ENCODE results near the gene TMEM134. TPM values are rescaled to one million over a fixed set of nuclear protein-coding genes. Genes with fewer than 3 reads are reported as not detected.

The TMEM134 gene
- total and polyA plus RNA-seq, 9 of the 15 experiments (the other 6 are each of a cell fraction or from before 2014, with no cell fraction given) = 0.63 to 48.4 (median 10.7) TPM

DNA sequence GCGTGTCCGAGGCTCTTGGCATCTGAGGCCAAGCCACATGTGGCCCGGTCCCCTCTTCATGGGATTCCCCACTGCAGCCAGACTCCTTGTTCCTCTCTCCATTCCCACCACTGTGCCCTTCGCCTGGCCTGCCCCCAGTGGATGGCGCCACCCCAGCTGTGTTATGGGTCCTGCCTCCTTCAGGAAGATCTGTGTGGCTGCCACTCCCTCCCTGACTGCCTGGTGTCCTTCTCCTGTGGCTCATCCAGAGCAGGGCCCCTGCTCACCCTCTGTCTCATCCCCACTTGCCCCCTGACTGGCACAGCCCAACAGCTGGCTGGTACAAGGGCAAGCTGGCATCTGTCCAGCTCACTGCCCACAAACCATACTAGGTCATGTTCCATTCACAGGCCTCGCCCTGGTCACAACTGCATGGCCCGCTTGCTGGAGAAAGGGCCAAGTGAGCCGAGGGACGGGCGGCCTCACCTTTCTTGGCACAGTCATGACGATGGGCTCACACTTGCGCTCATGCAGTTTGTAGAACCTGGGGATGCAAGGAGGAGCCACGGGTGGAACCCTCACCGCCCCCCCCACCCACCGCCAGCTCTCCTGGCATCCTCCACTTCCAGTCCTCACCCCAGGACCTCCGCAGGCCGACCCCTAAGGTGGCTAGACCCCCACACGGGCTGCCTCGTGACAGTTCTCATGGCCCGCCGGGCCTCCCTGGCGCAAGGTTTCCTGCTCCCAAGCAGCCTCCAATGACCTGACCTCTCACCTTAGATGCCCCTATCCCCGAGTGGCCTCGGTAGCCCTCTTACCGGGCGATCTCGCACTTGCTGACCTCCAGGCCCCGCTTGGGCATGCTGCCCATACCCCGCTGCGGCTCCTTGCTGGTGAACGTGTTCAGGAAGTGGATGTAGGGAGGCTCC lies 29.5 kb downstream of the TMEM134 start (continued):
- TF ChIP-seq CBX1 (IDR thresholded peaks at IDR 0.05; ENCODE audit: low read depth) = 0 out of 2 replicates have a peak, but pooled peaks have one; percentile 7

DNA sequence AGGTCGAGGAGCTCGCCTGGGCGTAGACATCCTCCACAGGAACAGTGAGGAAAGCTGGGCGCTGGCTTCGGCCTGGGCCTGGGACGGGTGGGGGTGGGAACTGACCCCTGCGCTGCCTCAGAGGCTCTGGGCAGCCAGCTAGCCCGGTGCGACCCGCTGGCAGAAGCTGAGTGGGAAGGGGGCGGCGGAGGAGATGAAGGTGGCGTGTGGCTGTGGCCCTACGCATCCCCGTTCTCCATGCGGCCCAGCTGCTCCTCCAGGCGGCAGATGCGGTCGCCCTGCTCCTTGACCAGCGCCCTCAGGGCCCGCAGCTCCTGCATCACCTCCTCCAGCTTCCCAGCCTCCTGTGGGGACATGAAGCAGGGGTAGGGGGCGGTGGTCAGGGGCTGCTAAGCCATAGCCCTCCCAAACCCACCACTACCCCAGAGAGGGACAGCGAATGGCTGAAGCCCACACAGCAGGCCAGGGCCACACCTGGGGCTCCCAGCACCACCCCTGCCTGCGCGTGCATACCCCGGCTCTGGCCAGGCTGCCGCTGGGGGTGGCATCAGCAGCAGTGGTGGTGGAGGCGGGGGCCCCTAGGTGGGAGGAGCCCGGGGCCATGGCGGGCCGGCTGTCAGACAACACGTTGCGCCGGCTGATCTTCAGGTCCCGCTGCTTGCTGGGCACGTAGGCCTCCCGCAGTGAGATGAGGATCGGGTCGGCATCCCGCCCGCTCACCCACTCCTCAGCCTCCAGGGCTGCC lies 30.7 kb downstream of the TMEM134 start:
- Histone ChIP-seq H3K9me3 (replicated peaks; ENCODE audit: control insufficient read depth, insufficient read depth, low read depth, low read length) (no peaks in the 10 kb centered on the region), H2AFZ (ENCODE audit: low read depth, low read length) (no peak overlapping the region), H3K79me2 (ENCODE audit: control insufficient read depth, insufficient read depth, low read length) (no peaks in the 10 kb centered on the region; the same call in 1 of the 3 replicates), H3K9me1 (ENCODE audit: control insufficient read depth, insufficient read depth, low read length) (peaks cover 4% of the 10 kb centered on the region), H3K27ac (ENCODE audit: extremely low read depth, low read depth, low read length) (peak overlapping the region; percentile 86; the same call in 1 of the 3 replicates), H4K20me1 (replicated peaks; ENCODE audit: control insufficient read depth, insufficient read depth, low read length) (no peaks in the 10 kb centered on the region), H3K4me1 (replicated peaks in 1 of 2; ENCODE audit: control insufficient read depth in 2 of 2, insufficient read depth in 2 of 2, low read length in 2 of 2) (peaks cover 16 to 93% of the 10 kb centered on the region in 2 experiments), H3K9ac (ENCODE audit: insufficient read depth in 1 of 2, low read depth in 2 of 2, low read length in 2 of 2) (peak overlapping the region in 1 of 2 experiments; percentile 81; a peak in 2 of 4 replicates), H3K27me3 (ENCODE audit: control insufficient read depth in 2 of 2, insufficient read depth in 2 of 2, low read length in 2 of 2) (no peaks in the 10 kb centered on the region), H3K36me3 (ENCODE audit: control insufficient read depth, insufficient read depth, low read length) (peaks cover 80% of the 10 kb centered on the region; the same call in 2 of the 3 replicates), H3K4me3 (no peak overlapping the region), H3K4me2 (ENCODE audit: insufficient read depth, low read length) (no peak overlapping the region)
- whole genome bisulfite sequencing (ENCODE audit: insufficient coverage, low coverage, missing lambda C conversion rate) = 76% methylated on average over 23 of the region's 41 CpGs
- intact Hi-C loops (cut with micrococcal nuclease) (no loop called here), in situ Hi-C loops (cut with MboI) (no loop called here)
- CTCF ChIA-PET (ENCODE audit: low intra/inter-chr PET ratio) = no interaction called here
- no peak for FAIRE-seq
- POLR2A ChIA-PET = interaction anchor here (0.7 to 3.0 kb wide), 10 partner anchors 9 to 104 kb away, joined by 3 to 21 read pairs (median 3); partner anchors contain the start of gene RPS6KB2
- TSS peak; percentile 5 for BruUV-seq (replicated peaks)
- no peak for ATAC-seq
- DNase-seq (ENCODE audit: extremely low read depth in 1 of 4, low spot score in 3 of 4) = peak in 2 of 4 experiments; percentile 38 to 39
- TF ChIP-seq PCBP2 (IDR thresholded peaks at IDR 0.05; ENCODE audit: low read depth, low read length, poor library complexity, severe bottlenecking) (no peak), TAF9B (IDR thresholded peaks at IDR 0.05; ENCODE audit: partially characterized antibody) (no peak), E2F1 (CRISPR knock-in tag; IDR thresholded peaks at IDR 0.05) (no peak), XRCC3 (IDR thresholded peaks at IDR 0.05) (no peak), ZBTB33 (CRISPR knock-in tag; IDR thresholded peaks at IDR 0.05) (peak; percentile 92), POLR2G (IDR thresholded peaks at IDR 0.05; ENCODE audit: low read depth, low read length) (peak; percentile 74), ZFP36 (IDR thresholded peaks at IDR 0.05; ENCODE audit: low read depth, low read length, partially characterized antibody) (peak; percentile 17), TEAD4 (IDR thresholded peaks at IDR 0.05; ENCODE audit: low read length) (no peak), TEAD4 (CRISPR knock-in tag; IDR thresholded peaks at IDR 0.05; ENCODE audit: borderline replicate concordance) (no peak), ZBTB1 (CRISPR knock-in tag; IDR thresholded peaks at IDR 0.05; ENCODE audit: borderline replicate concordance, low read depth) (no peak), CCNT2 (IDR thresholded peaks at IDR 0.05; ENCODE audit: borderline replicate concordance, extremely low read depth, insufficient read length, low read depth, low read length) (peak; percentile 19)
- TF ChIP-seq, protein P1, sequence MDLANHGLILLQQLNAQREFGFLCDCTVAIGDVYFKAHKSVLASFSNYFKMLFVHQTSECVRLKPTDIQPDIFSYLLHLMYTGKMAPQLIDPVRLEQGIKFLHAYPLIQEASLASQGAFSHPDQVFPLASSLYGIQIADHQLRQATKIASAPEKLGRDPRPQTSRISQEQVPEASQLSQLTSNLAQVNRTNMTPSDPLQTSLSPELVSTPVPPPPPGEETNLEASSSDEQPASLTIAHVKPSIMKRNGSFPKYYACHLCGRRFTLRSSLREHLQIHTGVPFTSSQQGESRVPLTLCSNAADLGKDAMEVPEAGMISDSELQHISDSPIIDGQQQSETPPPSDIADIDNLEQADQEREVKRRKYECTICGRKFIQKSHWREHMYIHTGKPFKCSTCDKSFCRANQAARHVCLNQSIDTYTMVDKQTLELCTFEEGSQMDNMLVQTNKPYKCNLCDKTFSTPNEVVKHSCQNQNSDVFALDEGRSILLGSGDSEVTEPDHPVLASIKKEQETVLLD (IDR thresholded peaks at IDR 0.05) = no peak

All from K562 (cell line).